ENCODE results near the gene OR1C1. TPM values are rescaled to one million over a fixed set of nuclear protein-coding genes. Genes with fewer than 3 reads are reported as not detected.
"Not testable (repeated sequence)": the region's sequence is repeated elsewhere in the genome, so short reads cannot be mapped to it uniquely, and the experiment has no call there.

The OR1C1 gene
- total and polyA plus RNA-seq, 8 donors: 0.04 to 0.15 TPM; not detected in 6

DNA sequence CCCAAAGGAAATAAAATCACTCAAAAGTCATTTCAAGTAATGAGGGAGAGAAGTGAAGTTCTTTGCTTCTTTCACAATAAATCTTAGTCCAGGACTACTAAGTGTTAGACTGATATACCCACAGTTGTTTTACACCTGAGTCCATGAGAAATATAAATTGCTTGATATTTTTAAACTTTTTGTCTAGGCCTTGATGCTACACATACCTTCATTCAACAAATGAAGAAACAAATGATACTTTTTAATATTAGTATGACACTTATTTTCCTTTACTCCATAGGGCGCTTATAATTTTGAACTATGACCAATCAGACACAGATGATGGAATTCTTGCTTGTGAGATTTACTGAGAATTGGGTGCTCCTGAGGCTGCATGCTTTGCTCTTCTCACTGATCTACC lies 22.0 kb downstream of the OR1C1 start, which contains the start of gene OR14K1:
OR14K1 (plus strand) TSS at position 301 of the 400 bp plus-strand sequence; CDS start at position 301, 0 bp downstream.
- TF ChIP-seq, protein P1, sequence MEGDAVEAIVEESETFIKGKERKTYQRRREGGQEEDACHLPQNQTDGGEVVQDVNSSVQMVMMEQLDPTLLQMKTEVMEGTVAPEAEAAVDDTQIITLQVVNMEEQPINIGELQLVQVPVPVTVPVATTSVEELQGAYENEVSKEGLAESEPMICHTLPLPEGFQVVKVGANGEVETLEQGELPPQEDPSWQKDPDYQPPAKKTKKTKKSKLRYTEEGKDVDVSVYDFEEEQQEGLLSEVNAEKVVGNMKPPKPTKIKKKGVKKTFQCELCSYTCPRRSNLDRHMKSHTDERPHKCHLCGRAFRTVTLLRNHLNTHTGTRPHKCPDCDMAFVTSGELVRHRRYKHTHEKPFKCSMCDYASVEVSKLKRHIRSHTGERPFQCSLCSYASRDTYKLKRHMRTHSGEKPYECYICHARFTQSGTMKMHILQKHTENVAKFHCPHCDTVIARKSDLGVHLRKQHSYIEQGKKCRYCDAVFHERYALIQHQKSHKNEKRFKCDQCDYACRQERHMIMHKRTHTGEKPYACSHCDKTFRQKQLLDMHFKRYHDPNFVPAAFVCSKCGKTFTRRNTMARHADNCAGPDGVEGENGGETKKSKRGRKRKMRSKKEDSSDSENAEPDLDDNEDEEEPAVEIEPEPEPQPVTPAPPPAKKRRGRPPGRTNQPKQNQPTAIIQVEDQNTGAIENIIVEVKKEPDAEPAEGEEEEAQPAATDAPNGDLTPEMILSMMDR (IDR thresholded peaks at IDR 0.05): no peak
- DNase-seq: no peak
- Histone ChIP-seq H3K27ac (no peak within 1 kb of the TSS), H3K36me3 (no peaks in the 10 kb centered on the region), H3K4me1 (no peaks in the 10 kb centered on the region), H3K4me3 (no peak within 1 kb of the TSS), H3K27me3 (no peaks in the 10 kb centered on the region), H3K9me3 (no peaks in the 10 kb centered on the region)
- intact Hi-C loops (cut with DNase I): no loop called here
- no peak for ATAC-seq

DNA sequence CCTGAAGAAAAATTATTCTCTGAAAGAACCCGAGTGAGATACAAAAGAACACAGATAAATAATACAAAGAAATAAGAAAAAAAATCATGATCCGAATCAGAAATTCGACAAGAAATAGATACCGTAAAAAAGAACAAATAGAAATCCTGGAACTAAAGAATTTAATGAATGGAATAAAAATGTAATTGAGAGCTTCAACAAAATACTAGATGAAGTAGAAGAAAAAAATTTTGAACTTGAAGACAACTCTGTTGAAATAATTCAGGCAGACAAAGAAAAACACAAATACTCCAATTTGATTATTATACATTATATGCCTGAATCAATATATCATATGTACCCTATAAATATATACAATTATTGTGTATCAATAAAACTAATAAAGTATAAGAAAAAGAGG lies 39.1 kb downstream of the OR1C1 start:
- no peak overlapping the region for H3K4me3 ChIP-seq
- intact Hi-C loops (cut with DNase I): no loop called here
- no peaks in the 10 kb centered on the region for H3K4me1 ChIP-seq
- DNase-seq: no peak
- H3K36me3 ChIP-seq: no peaks in the 10 kb centered on the region
- no peaks in the 10 kb centered on the region for H3K27me3 ChIP-seq
- TF ChIP-seq, protein P1 (IDR thresholded peaks at IDR 0.05): no peak
- ATAC-seq: no peak
- H3K9me3 ChIP-seq: peaks cover 0 to 13% of the 10 kb centered on the region in 2 donors
- no peak overlapping the region for H3K27ac ChIP-seq

DNA sequence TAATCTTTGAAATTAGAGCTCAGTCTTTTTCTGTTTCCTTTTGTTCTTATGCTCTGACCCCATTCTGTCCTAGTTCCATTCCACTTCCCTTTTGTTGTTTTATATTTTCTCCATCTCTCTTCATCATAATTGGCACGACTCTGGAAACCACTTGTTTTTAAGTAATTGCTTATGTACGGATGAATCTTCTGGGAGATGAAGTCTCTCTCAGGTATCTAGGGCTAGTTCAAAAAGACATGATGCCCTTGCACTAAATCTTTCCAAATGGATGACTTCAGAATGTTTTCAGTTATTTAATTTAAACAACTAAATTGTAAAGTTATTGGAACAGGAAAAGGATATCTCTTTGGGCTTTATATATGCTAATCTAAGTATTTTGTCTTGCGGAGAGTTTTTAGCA lies 43.8 kb downstream of the OR1C1 start, which contains the start of gene OR6F1:
OR6F1 (minus strand) TSS at position 101 of the 400 bp plus-strand sequence. CDS start 3,891 bp downstream, outside the sequence.
- intact Hi-C loops (cut with DNase I): no loop called here
- Histone ChIP-seq H3K27ac (no peak within 1 kb of the TSS), H3K4me3 (no peak within 1 kb of the TSS), H3K4me1 (no peaks in the 10 kb centered on the region), H3K36me3 (no peaks in the 10 kb centered on the region), H3K27me3 (no peaks in the 10 kb centered on the region), H3K9me3 (peaks cover 0 to 10% of the 10 kb centered on the region in 2 donors)
- TF ChIP-seq, protein P1 (IDR thresholded peaks at IDR 0.05): no peak
- ATAC-seq (no peak), DNase-seq (no peak)

DNA sequence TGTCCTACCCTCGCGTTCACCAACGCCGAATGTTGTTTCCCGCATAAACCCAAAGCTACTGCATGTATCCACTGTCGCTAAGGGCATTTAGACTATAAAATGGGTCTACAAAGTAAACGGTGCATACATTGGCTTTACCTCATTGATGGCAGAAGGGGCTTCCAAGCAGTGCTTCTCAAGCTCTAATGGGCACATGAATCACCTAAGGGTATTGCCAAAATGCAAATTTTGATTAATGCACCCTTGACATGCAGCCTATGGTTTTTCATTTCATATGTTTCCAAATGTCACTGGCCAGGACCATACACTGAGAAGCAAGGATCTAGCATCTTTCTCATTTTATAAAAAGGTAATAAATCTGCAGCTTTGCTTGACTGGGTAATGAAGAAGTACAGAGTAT lies 46.6 kb downstream of the OR1C1 start:
- H3K4me1 ChIP-seq: no peaks in the 10 kb centered on the region
- H3K4me3 ChIP-seq: no peak overlapping the region
- no peaks in the 10 kb centered on the region for H3K36me3 ChIP-seq
- no peaks in the 10 kb centered on the region for H3K27me3 ChIP-seq
- intact Hi-C loops (cut with DNase I): no loop called here
- H3K9me3 ChIP-seq: no peaks in the 10 kb centered on the region
- TF ChIP-seq, protein P1 (IDR thresholded peaks at IDR 0.05): no peak
- no peak for ATAC-seq
- DNase-seq: no peak
- H3K27ac ChIP-seq: no peak overlapping the region

DNA sequence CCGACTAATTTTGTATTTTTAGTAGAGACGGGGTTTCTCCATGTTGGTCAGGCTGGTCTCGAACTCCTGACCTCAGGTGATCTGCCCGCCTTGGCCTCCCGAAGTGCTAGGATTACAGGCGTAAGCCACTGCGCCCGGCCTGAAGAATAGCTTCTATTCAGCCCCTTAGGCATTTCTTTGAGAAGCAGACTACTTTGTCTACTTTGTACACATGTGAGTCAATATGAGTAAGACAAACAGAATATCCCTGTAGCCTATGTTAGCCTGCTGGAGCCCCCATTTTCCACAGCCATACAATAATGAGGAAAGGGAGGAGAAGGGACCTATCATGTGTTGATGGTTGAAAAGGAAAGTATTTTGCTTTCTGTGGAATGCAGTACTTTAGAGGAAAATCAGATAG lies 49.7 kb downstream of the OR1C1 start:
- intact Hi-C loops (cut with DNase I); H3K27ac ChIP-seq; ATAC-seq: not testable (repeated sequence)

More for the DNA sequence above, 49.7 kb downstream of the OR1C1 start:
- not testable (repeated sequence) for H3K27me3 ChIP-seq, H3K9me3 ChIP-seq, H3K4me1 ChIP-seq, H3K36me3 ChIP-seq, DNase-seq, H3K4me3 ChIP-seq

Other genes with a start within 250 kb of the OR1C1 start
- not detected for gene OR2C3, start 224.1 kb downstream of the OR1C1 start, total RNA-seq
- gene OR2C3, start 224.1 kb downstream of the OR1C1 start, polyA plus RNA-seq (ENCODE audit: insufficient read length in 6 of 6): under 1 TPM; 0.03 to 0.09 (median 0.04) TPM
- gene GCSAML, start 211.4 kb downstream of the OR1C1 start, total RNA-seq: under 1 TPM; 0.32 to 0.84 TPM
- gene GCSAML, start 211.4 kb downstream of the OR1C1 start, polyA plus RNA-seq (ENCODE audit: insufficient read length in 6 of 6): under 1 TPM; 0.17 to 0.58 (median 0.34) TPM
- not detected for gene OR2G2, start 172.2 kb downstream of the OR1C1 start, total RNA-seq
- gene OR2G2, start 172.2 kb downstream of the OR1C1 start, polyA plus RNA-seq (ENCODE audit: insufficient read length in 6 of 6): not detected
- gene OR2G3, start 155.0 kb downstream of the OR1C1 start, total RNA-seq: not detected
- gene OR2G3, start 155.0 kb downstream of the OR1C1 start, polyA plus RNA-seq (ENCODE audit: insufficient read length in 6 of 6): not detected
- not detected for gene OR13G1, start 80.8 kb downstream of the OR1C1 start, total RNA-seq
- not detected for gene OR13G1, start 80.8 kb downstream of the OR1C1 start, polyA plus RNA-seq (ENCODE audit: insufficient read length in 6 of 6)
- gene OR6F1, start 43.9 kb downstream of the OR1C1 start, total RNA-seq: not detected
- not detected for gene OR6F1, start 43.9 kb downstream of the OR1C1 start, polyA plus RNA-seq (ENCODE audit: insufficient read length in 6 of 6)
- not detected for gene OR14K1, start 21.9 kb downstream of the OR1C1 start, total RNA-seq
- not detected for gene OR14K1, start 21.9 kb downstream of the OR1C1 start, polyA plus RNA-seq (ENCODE audit: insufficient read length in 6 of 6)
- gene OR14A2, start 12.4 kb downstream of the OR1C1 start, total RNA-seq: not detected
- gene OR14A2, start 12.4 kb downstream of the OR1C1 start, polyA plus RNA-seq (ENCODE audit: insufficient read length in 6 of 6): not detected
- not detected for gene OR14A16, start 63.6 kb upstream of the OR1C1 start, total RNA-seq
- not detected for gene OR14A16, start 63.6 kb upstream of the OR1C1 start, polyA plus RNA-seq (ENCODE audit: insufficient read length in 6 of 6)
- not detected for gene OR11L1, start 81.3 kb upstream of the OR1C1 start, total RNA-seq
- not detected for gene OR11L1, start 81.3 kb upstream of the OR1C1 start, polyA plus RNA-seq (ENCODE audit: insufficient read length in 6 of 6)
- gene TRIM58, start 96.6 kb upstream of the OR1C1 start, total RNA-seq: 1 to 10 TPM; 3.8 to 4.8 TPM
- 1 to 10 TPM; 1.6 to 4.2 (median 3.5) TPM for gene TRIM58, start 96.6 kb upstream of the OR1C1 start, polyA plus RNA-seq (ENCODE audit: insufficient read length in 6 of 6)
- 1 to 10 TPM in 1 of 2 donors, not detected in 1; 2.1 TPM for gene OR2W3, start 135.0 kb upstream of the OR1C1 start, total RNA-seq
- gene OR2W3, start 135.0 kb upstream of the OR1C1 start, polyA plus RNA-seq (ENCODE audit: insufficient read length in 6 of 6): under 1 TPM; 0.24 to 0.98 (median 0.44) TPM
- gene OR2T8, start 159.7 kb upstream of the OR1C1 start, total RNA-seq: not detected
- gene OR2T8, start 159.7 kb upstream of the OR1C1 start, polyA plus RNA-seq (ENCODE audit: insufficient read length in 6 of 6): not detected
- gene OR2AJ1, start 164.3 kb upstream of the OR1C1 start, total RNA-seq: not detected
- not detected for gene OR2AJ1, start 164.3 kb upstream of the OR1C1 start, polyA plus RNA-seq (ENCODE audit: insufficient read length in 6 of 6)
- gene OR2L8, start 188.3 kb upstream of the OR1C1 start, total RNA-seq: not detected
- gene OR2L8, start 188.3 kb upstream of the OR1C1 start, polyA plus RNA-seq (ENCODE audit: insufficient read length in 6 of 6): not detected
- not detected for gene OR2AK2, start 204.7 kb upstream of the OR1C1 start, total RNA-seq
- gene OR2AK2, start 204.7 kb upstream of the OR1C1 start, polyA plus RNA-seq (ENCODE audit: insufficient read length in 6 of 6): not detected